ENCODE results near the gene RPS6KA5.
"Not testable (repeated sequence)": the region's sequence is repeated elsewhere in the genome, so short reads cannot be mapped to it uniquely, and the experiment has no call there.

RPS6KA5 gene

GRCh38 chr14:91027561-91027960 lies 32.9 kb downstream of the RPS6KA5 start:
- Histone ChIP-seq H3K9me3 (no peaks in the 10 kb centered on the region), H3K27me3 (no peaks in the 10 kb centered on the region), H3K4me3 (ENCODE audit: low read depth in 1 of 2, low read length in 1 of 2) (no peak overlapping the region), H3K27ac (no peak overlapping the region), H3K4me1 (ENCODE audit: control insufficient read depth in 1 of 2, insufficient read depth in 1 of 2, low read depth in 1 of 2, low read length in 1 of 2) (peaks cover 14 to 15% of the 10 kb centered on the region in 2 experiments), H3K36me3 (no peaks in the 10 kb centered on the region)
- TF ChIP-seq CTCF (IDR thresholded peaks at IDR 0.05): no peak

DNA sequence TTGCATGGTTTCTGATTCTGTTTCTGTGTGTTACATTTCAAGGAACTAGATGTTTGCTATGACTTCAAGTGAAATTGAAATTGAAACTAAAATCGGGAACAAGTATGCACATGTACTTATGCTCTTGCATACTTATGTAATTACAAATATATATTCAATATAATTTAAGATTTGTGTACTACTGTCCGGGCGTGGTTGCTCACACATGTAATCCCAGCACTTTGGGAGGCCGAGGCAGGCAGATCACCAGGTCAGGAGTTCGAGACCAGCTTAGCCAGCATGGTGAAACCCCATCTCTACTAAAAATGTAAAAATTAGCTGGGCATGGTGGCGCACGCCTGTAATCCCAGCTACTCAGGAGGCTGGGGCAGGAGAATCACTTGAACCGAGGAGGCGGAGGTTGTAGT lies 37.8 kb downstream of the RPS6KA5 start:
- H3K36me3 ChIP-seq, H3K27me3 ChIP-seq, H3K9me3 ChIP-seq: not testable (repeated sequence)
- peak overlapping the region; percentile 1 to 39 for H3K4me3 ChIP-seq (ENCODE audit: low read depth in 1 of 2, low read length in 1 of 2)
- H3K27ac ChIP-seq: peak overlapping the region; percentile 77
- H3K4me1 ChIP-seq (ENCODE audit: control insufficient read depth in 1 of 2, insufficient read depth in 1 of 2, low read depth in 1 of 2, low read length in 1 of 2): peaks cover 13 to 16% of the 10 kb centered on the region in 2 experiments

DNA sequence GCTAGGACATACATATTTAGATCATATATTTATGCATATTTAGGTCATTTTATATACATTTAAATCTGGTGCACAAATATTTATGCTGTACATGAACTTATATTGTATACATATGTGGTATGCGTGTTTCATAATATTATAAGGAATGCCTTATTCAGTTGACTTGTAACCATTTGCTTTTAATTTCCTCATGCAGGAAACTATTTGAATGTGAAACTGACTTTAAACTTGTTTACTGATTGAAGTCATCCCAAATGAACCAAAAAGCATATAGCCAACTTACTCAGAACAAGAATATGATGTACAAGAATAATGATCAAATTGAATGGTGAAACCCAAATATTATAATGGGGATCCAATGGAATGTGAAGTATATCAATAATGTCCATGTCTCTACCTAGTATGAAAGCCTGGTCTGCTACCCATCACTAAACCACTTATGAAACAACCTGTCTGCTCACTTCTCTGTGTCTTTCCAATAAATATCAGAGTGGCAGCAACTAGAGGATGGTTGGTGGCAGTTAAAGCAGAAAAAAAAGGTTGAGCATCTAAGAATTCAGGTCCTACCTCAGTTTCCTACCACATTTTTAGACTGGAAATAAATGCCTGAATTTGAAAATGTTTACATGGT lies 38.3 kb downstream of the RPS6KA5 start:
- Histone ChIP-seq H3K4me1 (ENCODE audit: control insufficient read depth in 1 of 2, insufficient read depth in 1 of 2, low read depth in 1 of 2, low read length in 1 of 2) (peaks cover 13 to 16% of the 10 kb centered on the region in 2 experiments), H3K9me3 (no peaks in the 10 kb centered on the region), H3K27ac (peak overlapping the region; percentile 77), H3K36me3 (peaks cover 5% of the 10 kb centered on the region), H3K27me3 (no peaks in the 10 kb centered on the region), H3K4me3 (ENCODE audit: low read depth in 1 of 2, low read length in 1 of 2) (peak overlapping the region; percentile 1 to 39)
- TF ChIP-seq CTCF (IDR thresholded peaks at IDR 0.05): no peak

DNA sequence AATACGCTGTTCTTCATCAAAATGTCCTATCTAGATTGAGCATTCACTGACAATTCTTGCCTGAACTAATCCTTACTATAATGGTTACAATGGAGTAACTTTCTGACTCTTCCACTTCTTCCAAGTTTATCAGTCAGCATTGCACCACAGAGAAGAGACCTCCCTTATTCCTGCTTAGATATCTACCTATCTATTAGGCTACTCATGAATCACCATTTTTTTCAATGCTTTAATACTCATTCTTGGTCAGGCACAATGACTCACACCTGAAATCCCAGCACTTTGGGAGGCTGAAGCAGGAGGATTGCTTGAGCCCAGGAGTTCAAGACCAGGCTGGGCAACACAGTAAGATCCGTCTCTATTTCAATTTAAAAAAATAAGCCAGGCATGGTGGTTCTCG lies 39.3 kb downstream of the RPS6KA5 start:
- Histone ChIP-seq H3K27me3 (no peaks in the 10 kb centered on the region), H3K9me3 (no peaks in the 10 kb centered on the region), H3K4me1 (ENCODE audit: control insufficient read depth in 1 of 2, insufficient read depth in 1 of 2, low read depth in 1 of 2, low read length in 1 of 2) (peaks cover 13 to 16% of the 10 kb centered on the region in 2 experiments), H3K27ac (no peak overlapping the region), H3K36me3 (peaks cover 6% of the 10 kb centered on the region), H3K4me3 (ENCODE audit: low read depth in 1 of 2, low read length in 1 of 2) (no peak overlapping the region)
- no peak for TF ChIP-seq CTCF (IDR thresholded peaks at IDR 0.05)

DNA sequence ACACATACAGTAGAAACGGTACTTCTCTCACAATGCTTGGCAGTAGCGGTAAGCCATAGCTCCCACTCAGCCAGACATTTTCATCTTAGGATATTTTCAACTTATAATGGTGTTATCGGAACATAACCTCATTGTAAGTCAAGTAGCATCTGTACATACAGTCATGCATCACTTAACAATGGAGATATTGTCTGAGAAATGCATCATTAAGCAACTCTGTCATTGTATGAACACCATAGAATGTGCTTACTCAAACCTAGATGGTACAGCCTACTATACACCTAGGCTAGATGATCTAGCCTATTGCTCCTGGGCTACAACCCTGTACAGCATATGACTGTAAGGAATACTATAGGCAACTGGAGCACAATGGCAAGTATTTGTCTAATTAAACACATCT lies 40.8 kb downstream of the RPS6KA5 start:
- peaks cover 6% of the 10 kb centered on the region for H3K36me3 ChIP-seq
- H3K4me1 ChIP-seq (ENCODE audit: control insufficient read depth in 1 of 2, insufficient read depth in 1 of 2, low read depth in 1 of 2, low read length in 1 of 2): peaks cover 13 to 16% of the 10 kb centered on the region in 2 experiments
- no peak for TF ChIP-seq CTCF (IDR thresholded peaks at IDR 0.05)
- H3K4me3 ChIP-seq (ENCODE audit: low read depth in 1 of 2, low read length in 1 of 2): no peak overlapping the region
- H3K27me3 ChIP-seq: no peaks in the 10 kb centered on the region
- H3K27ac ChIP-seq: no peak overlapping the region
- no peaks in the 10 kb centered on the region for H3K9me3 ChIP-seq

DNA sequence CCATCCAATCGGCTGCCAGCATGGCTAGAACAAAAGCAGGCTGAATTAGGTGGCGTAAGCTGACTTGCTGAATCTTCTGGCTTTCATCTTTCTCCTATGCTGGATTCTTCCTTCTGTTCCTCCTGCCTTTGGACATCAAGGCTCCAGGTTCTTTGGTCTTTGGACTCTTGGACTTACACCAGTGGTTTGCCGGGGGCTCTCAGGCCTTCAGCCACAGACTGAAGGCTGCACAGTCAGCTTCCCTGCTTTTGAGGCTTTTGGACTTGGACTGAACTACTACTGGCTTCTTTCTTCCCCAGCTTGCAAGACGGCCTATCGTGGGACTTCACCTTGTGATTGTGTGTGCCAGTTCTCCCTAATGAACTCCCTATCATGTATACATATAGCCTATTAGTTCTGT lies 42.0 kb downstream of the RPS6KA5 start:
- Histone ChIP-seq H3K4me3 (ENCODE audit: low read depth in 1 of 2, low read length in 1 of 2) (no peak overlapping the region), H3K27ac (no peak overlapping the region), H3K4me1 (ENCODE audit: control insufficient read depth in 1 of 2, insufficient read depth in 1 of 2, low read depth in 1 of 2, low read length in 1 of 2) (peaks cover 13 to 16% of the 10 kb centered on the region in 2 experiments), H3K36me3 (peaks cover 6% of the 10 kb centered on the region), H3K9me3 (no peaks in the 10 kb centered on the region), H3K27me3 (no peaks in the 10 kb centered on the region)
- TF ChIP-seq CTCF (IDR thresholded peaks at IDR 0.05): no peak

Measured in neutrophil (primary cell).